Upper lobe of left lung (tissue), 4 donors: ENCODE data around the gene SLC11A2.

Experiments used
- CTCF ChIP-seq, 6 experiments: fragments of 450-650 bp in 4 of 6; fragments of 200-600 bp in 2 of 6; sonication (generic) in 2 of 6; IDR thresholded peaks; one replicate each; pipeline ENCODE4 v1.5.1; 2016 to 2019; ENCODE audit warnings: antibody characterized with exemption in 6 of 6
- POLR2AphosphoS5 ChIP-seq, 2 donors: sonication (generic); formaldehyde crosslinking; IDR thresholded peaks; one replicate each; pipeline ENCODE4 v1.5.1; 2017; ENCODE audit warnings: antibody characterized with exemption in 2 of 2

- TF ChIP-seq CTCF (IDR thresholded peaks at IDR 0.05) (no peak), POLR2AphosphoS5 (IDR thresholded peaks at IDR 0.05) (no peak)
Measured at GRCh38 chr12:50960130-50960529, 66.1 kb downstream of the SLC11A2 start.
